Measurements from ENCODE around the gene ZNF526.

ZNF526 gene

DNA sequence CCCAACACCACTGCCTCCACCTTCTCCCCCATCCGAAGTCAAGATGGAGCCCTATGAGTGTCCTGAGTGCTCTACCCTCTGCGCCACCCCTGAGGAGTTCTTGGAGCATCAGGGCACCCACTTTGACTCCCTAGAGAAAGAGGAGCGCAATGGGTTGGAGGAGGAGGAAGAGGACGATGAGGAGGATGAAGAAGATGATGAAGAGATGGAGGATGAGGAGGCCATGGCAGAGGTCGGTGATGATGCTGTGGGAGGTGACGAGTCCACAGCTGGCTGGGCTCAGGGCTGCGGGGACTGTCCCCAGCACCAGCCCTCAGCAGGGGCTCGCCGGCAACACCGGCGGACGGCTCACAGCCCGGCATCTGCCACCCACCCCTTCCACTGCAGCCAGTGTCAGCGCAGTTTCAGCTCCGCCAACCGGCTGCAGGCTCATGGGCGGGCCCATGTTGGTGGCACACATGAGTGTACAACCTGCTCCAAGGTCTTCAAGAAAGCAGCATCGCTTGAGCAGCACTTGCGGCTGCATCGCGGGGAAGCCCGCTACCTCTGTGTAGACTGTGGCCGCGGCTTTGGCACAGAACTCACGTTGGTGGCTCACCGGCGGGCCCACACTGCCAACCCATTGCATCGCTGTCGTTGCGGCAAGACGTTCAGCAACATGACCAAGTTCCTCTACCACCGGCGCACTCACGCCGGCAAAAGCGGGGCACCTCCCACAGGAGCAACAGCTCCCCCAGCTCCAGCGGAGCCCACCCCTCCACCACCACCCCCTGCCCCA lies 5.0 kb downstream of the ZNF526 start:
- no peak for DNase-seq

DNA sequence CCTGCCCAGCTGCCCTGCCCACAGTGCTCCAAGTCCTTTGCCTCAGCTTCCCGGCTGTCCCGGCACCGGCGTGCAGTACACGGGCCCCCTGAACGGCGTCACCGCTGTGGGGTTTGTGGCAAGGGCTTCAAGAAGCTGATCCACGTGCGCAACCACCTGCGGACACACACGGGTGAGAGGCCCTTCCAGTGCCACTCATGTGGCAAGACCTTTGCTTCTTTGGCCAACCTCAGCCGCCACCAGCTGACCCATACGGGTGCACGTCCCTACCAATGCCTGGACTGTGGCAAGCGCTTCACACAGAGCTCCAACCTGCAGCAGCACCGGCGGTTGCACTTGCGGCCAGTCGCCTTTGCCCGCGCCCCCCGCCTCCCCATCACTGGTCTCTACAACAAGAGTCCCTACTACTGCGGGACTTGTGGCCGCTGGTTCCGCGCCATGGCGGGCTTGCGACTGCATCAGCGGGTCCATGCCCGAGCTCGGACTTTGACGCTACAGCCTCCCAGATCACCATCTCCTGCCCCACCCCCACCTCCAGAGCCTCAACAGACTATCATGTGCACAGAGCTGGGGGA lies 5.7 kb downstream of the ZNF526 start:
- DNase-seq: no peak

DNA sequence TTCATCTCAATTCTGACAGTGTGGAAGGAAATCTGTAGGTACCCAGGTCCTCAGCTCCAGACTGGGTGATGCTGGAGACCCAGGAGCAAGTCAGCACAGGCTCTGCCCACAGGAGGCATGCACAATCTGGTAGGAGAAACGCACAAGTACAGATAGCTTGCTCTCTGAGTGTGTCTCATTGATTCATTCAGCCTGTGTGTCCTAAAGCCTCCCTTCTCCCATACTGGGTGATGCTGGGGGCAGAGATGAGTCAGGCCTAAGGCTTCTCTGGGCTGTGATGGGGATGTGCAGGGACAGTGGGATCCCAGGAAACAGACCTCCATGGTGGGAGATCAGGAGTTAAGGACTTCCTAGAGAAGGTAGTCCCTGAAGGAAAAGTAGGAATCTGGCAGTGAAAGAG lies 6.8 kb downstream of the ZNF526 start:
- DNase-seq: no peak

DNA sequence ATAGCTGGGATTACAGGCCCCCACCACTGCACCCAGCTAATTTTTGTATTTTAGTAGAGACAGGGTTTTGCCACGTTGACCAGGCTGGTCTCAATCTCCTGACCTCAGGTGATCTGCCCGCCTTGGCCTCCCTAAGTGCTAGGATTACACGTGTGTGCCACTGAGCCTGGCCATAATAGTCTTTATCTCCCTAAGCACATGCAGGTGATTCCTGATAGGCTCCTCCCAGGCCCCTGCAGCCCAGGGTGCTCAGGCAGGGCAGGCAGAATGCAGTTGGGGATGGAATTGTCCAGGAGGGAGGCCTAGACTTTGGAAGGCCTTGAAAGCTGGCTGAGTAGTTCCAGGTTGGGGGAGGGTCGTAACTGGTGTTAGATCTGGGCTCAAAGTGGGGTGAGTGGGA lies 8.5 kb downstream of the ZNF526 start:
- DNase-seq: no peak

DNA sequence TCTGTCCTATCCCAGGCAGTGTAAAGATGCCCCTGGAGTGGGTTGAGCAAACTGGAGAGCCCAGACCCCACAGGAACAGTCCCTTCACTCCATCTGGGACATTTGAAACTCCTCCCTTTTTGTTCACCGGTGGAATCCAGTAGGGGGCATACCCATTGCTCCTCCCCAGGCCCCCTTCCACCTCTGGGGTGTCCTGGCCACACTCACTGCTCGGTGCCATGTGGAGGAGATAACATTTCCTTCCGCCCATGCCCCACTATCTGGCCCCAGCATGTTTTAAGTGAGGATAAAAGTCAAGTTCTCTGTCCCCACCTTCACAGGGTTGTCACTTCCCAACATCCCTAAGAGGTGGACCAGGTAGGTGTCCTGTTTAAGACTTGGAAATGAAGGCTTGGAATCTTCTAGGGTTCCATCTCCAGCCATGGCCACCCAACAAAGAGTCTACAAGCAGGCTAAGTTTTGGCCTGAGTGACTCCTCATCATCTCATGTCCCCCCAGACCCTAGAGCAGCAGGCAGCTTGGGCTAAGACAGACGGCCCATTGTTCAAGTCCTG lies 9.3 kb downstream of the ZNF526 start:
- DNase-seq: no peak

DNA sequence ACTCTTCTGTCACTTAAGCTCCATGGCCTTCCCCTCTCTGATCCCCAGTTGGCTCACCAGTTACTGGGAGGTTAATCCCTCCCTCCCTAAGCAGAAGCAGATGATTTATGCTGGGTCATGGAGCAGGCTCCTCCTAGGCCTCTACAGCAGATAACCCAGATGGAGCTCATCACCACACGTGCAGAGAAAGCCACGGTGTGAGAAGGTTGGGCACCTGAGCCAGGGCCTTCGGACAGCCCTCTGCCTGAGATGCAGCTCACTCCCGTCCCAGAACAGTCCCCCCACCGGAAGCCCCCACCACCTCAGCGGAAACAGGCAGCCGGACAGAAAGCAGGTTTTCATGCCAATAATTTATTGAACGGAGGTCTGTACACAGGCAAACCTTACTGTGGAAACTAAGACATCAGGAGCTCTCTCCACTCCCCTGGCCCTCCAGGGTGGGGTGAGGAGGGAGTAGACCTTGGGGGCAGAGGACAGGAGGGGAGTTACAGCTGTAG lies 9.8 kb downstream of the ZNF526 start:
- DNase-seq: no peak

DNA sequence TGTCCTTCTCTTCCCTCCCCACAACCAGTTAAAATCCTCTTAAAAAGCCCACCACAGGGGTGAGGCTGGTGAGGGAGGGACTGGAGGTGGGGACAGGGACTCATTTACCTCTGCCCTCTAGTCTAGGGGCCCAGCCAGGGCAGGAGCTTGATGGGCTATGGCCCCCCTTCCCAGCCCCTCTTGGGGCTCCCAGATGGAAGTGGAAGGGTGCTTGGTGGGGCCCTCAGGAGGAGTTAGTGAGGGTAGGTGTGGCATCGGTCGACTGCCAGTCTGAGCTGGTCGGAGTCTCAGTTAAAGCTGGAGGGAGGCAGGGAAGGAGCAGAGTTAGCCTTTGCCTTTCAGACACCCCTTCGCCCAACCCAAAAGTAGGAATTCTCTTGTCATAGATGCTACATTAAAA lies 10.5 kb downstream of the ZNF526 start:
- no peak for DNase-seq

DNA sequence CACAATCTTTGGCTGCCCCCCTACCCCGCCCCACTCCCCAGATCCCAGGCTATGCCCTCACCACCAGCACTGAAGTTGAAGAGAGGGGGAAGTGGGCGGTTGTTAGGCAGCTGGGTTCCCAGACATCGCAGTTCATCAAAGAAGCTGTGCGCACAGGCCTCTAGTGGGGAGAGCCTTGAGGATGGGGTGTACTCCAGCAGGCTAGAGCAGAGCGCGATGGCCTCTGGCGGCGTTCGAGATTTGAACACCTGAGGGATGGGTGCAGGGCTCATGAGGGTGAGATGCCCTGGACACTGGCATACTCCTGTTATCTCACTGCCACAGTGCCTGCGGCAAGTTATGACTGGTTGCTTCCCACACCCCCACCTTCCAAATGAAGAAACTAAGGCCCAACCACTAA lies 12.3 kb downstream of the ZNF526 start:
- DNase-seq: no peak

DNA sequence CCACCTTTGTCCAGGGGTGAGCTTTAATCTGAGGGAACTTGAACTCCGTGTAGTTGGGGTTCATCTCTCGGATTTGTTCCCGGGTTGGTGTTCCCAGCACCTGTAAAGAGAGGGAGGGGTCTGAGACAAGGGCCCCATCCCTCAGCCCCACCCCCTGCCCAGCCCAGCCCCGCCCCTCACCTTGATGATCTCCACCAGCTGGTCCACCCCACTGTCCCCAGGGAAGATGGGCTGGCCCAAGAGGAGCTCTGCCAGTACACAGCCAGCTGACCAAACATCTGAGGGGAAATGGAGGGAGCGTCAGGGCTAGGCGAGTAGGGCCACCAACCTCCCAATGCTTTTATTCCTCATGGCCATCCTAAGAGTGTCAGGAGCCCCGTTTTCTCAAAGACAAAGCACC lies 13.0 kb downstream of the ZNF526 start:
- DNase-seq: no peak

DNA sequence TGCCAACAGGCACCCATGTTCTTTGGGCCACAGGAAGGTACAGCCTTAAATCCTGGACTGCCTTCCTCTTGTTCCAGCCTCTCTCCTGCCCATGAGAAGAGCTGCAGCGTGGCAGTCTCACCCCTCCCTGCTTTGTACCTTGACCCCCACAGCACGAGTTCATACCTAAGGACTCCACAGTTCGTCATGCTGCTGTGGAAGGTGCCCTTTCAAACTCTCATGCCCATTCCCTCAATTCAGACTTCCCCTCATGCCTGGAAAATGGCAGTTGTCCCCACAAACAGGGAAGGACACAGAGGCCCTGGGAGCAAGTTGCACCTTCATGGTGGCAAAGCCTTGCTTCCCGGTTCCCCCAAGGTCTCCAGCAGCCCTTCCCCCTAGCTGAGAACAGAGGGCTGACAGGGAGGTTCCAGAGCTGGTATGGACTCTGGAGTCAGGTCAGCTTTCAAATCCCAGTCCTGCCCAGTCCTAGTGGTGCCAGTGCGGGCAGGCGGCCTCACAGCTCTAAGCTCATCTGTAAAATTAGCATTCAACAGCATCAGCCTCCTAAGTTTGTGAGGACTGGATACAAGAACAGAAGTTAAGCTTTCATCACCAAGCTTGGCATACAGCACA lies 13.7 kb downstream of the ZNF526 start:
- DNase-seq: no peak

DNA sequence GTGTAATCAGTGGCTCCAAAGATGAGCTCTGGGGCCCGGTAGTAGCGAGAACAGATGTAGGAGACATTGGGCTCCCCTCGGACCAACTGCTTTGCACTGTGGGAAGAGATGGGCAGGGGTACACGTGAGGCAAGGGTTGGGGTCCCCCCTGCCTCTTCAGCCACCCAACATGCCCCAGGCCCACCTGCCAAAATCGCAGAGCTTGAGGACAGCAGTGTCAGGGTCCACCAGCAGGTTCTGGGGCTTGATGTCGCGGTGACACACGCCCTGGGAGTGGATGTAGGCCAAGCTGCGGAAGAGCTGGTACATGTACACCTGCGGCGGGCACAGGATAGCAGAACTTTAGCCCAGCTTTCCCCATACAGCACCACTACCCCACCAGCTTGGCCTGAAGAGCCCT lies 14.3 kb downstream of the ZNF526 start:
- no peak for DNase-seq

DNA sequence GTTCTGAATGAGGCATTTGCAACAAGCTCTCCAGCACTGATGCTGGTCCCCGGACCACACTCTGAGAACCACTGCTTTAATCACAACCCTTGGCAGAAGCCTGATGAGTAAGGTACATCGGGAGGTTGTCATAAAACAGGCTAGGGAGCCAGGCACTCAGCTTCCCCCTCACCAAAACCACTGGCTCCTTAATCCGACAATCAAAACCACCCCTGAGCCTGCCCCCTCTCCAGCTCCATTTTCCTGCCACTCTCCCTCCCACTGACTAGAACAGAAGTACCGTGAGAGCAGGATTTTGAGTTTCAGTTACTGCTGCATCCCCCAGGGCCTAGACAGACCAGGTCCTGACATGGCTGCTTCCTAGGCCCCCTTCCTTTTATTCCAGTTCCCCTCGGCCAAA lies 15.1 kb downstream of the ZNF526 start:
- no peak for DNase-seq

DNA sequence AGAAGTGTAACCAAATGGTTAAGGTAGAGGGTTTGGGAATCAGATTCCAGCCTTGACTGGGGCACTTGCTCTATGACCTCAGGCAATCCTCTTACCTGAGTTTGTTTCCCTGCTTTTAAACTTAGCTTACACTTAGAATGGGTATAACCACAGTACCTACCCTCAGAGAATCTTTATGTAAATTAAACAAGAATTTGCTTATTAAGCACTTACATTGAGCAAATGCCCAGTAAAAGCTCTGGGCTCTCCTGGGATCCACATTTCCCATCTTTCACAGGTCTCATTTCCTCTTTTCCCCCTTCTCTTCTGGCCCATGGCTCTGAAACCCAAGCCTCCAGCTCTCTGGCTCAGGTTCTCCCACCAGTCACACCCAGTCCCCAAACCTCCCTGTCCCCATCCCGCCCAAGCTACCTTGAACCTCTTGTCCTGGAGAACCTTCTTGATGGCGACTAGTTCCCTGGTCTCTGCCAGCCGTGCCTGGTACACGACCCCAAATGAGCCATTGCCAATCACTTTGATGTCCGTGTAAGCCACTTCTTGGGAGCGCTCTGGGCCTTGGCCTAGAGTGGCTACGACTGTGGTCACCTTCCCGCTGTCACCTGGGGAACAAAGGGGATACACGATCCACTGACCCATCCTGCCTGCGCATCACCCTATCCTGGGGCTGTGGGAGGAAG lies 19.6 kb downstream of the ZNF526 start:
- DNase-seq: no peak

DNA sequence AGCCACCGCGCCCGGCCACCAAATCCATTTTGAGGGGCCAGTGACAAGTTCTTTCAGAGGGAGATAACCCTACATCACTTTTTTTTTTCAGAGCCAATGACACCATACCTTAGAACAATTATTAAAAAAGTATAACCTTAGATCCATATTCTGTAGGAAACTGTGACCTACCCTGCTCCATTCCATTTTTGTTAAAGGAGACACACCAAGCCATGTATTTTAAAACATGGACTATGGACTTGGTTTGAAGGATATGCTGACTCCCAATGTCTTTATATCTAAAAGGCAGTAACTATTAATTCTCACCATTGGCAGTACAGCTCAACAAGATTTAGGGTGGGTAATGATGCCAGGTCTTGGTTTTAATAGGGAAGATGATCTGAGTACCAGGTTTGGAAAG lies 21.2 kb downstream of the ZNF526 start:
- DNase-seq: no peak

DNA sequence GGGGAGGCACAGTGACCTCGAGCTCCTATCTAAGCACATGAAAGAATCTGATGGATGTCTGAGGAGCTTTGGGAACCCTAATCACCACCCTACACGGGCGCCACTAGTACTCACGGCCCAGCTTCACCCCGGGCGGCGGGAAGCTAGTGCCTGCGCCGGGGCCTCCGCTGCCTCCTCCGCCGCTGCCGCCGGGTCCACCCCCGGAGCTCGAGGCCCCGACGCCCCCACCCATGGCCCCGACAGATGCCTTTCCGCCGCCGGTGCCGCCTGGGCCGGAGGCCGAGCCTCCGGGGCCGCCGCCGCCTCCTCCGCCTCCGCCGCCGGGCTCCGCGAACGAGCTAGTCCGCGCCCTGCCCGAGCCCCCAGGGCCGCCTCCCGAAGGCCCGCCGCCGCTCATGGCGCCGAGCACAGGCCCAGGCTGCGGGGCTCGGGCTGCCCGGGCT lies 22.0 kb downstream of the ZNF526 start:
- DNase-seq: peak in 1 of 5 donors; percentile 21

DNA sequence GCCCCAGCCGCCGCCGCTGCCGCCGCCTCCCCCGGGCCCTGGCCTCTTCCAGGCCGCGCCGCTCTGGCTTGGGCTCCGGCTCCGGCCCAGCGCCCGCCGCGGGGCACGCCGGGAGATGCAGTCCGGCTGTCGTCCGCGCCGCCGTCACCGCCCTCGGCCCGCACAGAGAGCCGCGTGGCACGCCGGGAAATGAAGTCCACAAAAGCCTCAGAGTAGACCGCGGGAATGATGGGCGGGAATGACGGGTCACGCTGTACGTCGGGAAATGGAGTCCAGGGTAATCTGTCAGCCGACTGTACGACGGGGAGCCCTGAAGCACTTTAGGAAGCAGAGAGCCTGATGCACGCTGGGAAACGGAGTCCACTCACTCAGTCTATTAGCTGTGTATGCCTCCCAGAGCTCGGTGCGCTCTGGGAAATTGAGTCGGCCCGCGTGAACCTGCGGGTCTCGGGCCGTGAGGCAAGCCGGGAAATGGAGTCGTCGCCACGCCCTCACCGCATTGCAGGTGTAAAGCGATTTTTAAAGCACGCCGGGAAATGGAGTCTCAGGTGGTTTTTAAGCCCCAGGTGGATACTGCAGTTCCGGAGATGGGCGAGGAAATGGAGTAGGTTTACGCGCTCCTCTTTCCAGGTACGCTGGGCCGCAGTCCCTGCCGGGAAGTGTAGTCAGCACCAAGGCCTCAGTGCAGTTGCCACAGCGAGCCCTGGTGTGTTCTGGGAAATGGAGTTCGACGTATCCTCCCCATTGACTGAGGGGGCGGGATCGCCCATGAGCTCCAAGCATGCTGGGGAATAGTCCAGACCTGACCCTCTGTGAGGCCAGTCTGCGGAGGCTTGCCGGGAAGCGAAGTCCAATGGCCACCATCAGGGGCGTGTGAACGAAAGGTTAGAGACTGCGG lies 22.6 kb downstream of the ZNF526 start, which contains the start of gene GSK3A:
Gene GSK3A, minus strand, starts transcription at position 91 of the 898 bp plus-strand sequence. CDS start 137 bp downstream, outside the sequence.
- DNase-seq: peak; percentile 94 to 99 (median 95)

DNA sequence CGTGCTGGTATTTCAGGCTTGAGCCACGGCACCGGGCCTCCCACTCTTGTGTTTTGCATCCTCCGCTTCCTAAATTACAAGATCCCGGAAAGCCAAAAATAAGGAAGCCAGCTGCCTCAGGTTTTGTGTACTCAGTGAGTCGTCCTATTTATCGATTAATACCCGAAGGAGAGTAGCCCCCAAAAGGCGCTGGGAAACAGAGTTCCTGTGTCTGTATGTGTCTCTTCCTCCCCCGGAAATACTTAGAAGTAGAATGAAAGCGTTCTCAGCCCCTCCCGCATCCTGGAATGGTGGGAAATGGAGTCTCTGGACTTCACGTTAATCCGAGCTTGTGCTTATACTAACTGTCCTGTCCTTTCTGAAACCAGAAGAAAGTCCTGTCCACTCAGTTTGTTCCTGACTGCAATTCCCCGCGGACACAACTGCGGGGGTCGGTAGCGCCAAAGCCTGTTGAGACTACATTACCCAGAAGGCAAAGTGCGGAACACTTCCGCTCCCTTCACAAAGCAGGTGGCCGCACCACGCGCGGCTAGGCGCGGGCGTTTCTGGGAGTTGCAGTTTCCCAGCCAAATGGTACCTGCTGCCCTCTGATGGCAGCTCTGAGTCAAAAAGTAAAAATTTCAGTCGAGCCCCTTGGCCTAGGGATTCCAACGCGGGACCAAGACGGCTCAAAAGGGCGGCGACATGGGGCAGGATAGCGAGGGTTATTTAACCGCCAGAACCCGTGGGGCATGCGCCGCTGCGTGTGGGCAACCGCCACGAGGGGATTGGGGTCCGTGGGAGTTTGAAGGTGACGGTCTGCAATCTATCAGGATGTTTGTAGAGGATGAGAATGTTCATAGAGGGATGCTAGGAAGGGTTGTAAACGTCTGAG lies 24.5 kb downstream of the ZNF526 start:
- DNase-seq: peak; percentile 76 to 95 (median 85)

DNA sequence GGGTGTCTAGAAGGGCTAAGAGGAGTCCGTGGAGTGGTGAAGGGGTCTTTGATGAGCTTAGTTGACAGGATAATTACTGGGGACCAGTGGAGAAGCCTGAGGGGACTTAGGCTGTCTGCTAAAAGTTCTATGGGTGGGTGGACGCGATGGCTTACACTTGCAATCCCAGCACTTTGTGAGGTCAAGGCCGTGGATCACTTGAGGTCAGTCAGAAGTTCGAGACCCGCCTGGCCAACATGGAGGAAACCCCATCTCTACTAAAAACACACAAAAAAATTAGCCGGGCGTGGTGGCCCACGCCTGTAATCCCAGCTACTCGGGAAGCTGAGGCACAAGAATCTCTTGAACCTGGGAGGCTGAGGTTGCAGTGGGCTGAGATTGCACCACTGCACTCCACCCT lies 25.1 kb downstream of the ZNF526 start:
- no peak for DNase-seq

DNA sequence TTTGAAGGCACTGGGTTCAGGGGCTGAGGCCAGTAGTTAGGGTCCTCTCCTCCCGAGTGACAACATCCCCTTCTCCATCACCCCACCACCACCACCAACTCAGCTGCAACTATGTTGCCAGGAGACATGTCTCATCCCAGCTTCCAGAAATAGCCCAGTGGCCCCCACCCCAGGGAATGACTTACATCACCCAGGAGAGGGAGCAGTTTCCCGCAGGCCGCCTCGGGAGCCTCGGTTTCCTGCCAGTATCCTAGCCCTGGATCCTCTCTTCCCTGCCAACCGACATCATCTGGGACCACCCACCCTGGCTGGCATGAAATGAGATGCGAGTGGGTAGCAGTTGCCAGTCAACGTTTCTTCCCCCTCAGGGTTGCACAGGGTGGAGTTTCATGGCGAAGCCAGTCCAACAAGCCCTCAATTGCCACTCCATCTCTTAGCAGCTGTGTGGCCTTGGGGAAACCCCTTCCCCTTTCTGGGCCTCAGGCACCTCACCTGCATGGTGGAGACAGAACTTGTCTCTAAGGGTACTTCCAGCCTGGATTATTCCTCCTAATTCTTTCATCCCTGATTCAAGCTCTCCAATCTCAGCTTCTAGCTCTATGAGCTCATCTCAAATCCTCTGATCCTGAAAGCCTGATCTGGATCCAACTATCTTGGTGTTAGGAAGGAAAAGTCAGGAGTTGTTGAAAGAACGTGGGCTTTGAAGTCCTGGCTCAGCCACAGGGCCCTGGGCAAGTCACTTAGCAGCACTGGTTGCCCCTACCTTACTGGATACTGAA lies 26.2 kb downstream of the ZNF526 start:
- DNase-seq: no peak
